ENCODE data around the gene LMX1A.

LMX1A gene

DNA sequence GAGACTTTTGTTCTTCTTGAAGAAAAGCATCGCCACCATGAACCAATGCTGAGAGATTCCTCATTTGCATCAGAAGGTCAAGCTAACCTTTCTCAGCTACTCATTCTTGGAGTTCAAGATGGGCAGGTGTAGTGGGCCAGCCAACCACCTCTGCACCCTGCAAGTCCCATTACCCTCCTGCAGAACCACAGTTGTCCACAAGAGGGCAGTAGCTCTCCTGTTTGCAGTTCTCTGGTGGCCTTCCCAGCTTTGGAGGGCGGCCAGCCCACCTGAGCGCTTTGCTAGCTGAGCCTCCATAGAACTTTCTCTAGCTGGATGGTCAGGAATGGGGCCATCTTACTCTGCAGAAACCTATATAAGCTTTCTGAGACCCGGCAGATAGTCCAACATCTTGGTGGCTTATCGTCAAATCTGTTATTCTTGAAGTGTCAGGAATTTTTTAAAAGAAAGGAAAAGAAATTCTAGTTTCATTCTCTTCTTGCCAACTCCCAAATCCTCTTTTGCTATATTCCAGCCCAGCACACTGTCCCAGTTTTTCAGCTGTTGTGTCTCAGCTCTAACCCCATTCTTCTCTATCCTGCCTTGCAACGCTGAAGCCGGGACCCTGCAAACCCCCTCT is 11.0 kb upstream of the LMX1A start:
- peak; percentile 80 for DNase-seq (ENCODE audit: low spot score)

DNA sequence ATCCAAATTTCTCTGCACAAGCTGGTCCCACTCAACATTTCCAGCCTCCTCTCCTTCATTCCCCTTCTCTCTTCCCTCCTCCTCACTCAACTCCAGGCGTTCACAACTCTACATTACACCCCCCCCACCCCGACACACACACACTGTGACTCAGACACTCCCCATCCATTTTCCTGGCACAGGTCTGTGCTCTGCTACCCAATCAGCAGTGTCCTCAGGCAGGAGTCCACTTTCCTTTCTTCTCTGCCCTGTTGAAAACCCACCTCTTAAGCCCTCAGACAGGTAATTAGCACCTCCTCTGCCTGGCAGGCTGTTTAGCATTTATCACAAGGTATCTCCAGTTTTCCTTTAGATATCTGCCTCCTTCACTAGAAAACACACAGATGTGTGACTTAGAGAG is 8.8 kb upstream of the LMX1A start:
- no peak for DNase-seq (ENCODE audit: low spot score)

DNA sequence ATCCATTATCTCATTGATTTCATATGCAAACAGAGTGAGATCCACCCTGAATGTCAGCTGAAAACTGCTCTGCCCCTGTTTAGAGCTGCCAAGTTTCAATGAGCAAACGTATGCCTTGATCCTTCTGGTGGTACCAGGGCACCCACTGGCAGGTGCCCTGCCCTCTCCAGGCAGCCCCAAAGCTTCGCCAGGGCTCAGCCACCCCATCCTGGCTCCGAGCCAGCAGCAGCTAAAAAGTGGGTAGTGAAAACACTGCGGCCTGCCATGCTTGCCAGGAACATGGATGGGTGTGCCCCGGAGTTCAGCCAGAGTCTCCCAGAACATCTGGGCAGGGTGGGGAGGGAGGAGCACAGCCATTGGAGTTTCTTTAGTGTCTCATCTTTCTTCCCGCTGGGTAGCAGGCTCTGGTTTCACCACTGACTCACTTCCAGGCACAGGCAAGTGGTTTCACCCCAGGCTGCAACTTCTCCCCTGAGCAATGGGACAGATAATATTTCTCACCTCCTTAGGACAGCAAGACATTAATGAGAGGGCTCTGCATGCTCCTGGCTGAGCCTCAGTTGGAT is 8.1 kb upstream of the LMX1A start:
- DNase-seq (ENCODE audit: low spot score), result no peak

DNA sequence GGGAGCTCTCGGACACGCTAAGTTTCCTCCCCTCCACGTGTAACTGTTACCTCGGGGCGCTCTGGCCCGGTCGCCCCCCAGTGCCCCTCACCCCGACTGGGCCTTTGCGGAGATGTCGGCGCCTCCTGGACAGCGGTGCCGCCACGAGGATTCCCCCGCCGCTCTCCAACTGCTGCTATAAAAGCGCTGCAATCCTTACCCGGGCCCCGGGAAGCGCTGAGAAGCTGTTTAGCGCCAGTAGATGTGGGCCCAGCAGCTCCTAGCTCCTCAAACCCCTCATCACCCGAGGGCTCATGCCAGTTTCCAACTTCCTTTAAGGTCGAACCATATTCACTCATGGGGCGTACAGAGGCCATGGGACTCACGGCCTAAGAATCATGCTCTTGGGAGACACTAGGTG is 361 bp upstream of the LMX1A start:
- no peak for DNase-seq (ENCODE audit: low spot score)

DNA sequence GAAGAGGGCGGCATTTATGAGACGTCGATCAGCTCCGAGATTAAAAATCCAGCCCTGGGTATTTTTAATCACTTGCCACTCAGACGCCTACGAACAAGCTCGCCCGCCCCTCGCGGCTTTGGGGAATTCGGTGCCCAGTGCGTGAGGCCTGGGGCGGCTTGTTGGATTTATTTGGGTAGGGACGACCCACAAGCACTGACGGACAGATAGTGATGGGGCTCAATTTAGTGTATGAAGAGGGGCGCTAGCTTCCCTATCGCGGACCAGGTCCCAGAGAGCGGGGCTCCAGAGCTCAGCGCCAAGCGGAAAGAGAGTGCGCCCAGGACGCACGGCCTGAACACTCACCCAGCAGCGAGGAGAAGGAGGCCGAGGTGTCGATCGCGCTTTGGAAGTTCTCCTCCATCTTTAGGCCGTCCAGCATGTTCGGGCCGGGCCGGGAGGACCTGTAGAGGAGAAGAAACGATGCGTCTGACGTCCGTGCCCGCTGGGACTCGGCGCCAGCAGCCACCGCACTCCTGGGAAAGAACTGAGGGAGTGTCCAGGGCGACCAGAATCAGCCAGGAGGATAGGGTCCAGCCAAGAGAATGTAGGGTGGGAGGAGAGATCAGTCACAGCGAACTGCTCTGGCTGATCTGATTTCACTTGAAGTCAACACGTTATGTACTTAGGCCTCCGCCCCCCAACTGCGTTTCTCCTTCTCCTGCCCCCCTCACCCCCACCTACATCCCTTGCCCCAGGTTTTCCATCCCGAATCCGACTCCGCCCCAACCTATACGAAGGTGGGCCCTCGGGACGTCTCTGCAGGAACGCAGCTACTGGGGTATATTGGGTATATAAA is 1.2 kb downstream of the LMX1A start:
- DNase-seq (ENCODE audit: low spot score), result no peak

DNA sequence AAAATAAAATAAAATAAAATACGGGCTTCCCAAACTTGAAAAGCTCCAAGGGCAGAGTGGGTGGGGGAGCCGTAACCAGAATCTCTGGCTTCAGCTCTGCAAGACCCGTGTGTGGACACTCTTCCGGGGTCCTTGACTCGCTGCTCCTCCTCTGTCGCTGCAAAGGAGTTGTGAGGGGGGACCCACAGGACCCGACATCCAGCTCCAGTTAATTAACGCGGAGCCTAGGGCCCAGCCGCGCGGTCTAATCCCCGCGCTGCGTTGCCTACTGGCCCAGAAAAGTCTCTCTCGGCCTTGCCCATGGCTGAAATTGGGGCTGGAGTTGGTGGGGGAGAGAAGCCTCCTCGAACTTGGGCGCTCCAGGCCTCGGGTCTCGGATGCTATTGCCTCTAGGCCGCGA is 1.8 kb downstream of the LMX1A start:
- no peak for DNase-seq (ENCODE audit: low spot score)

DNA sequence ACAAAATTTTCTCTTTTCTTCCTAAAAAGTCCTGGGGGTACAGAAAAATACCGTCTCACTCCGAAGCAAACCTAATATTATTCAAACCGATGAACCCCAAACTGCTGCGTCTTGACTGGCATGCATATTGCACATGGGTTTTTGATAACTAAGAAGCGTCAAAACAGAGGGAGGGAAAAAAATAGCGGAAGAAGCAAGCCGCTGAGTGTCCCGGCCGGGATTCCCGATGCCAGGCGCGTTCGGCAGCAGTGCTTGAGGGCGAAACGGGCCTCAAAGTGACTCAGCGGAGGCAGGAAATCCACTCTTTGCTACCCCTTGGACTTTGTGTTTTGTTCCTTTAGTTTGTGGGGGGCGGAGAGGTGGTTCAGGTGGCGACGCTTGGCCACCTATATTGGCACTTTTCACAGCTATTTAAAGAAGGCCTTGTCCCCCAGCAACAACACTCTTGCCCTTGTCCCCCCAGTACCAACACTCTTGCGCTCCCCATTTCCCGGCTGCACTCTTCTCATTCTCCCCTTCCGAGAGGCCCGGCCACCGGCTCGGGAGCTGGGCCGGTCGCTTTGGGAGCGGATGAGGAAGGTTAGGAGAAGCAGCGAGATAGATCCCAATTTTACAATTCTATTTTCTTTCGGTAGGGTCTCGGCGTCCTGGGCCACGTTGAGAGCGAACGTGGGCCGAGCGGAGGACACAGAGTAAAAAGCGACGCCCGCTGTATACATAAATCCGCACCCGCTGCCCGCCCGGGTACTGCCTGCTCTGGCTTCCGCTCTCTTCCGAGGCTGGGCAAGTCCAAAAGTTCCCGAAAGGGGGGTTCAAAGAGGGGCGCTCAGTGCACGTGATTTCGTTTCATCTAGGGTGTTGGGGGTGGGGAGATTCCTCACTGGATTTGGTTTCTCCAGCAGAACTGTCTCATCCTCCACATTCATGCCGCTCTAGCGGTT is 2.5 kb downstream of the LMX1A start:
- DNase-seq (ENCODE audit: low spot score), result no peak

DNA sequence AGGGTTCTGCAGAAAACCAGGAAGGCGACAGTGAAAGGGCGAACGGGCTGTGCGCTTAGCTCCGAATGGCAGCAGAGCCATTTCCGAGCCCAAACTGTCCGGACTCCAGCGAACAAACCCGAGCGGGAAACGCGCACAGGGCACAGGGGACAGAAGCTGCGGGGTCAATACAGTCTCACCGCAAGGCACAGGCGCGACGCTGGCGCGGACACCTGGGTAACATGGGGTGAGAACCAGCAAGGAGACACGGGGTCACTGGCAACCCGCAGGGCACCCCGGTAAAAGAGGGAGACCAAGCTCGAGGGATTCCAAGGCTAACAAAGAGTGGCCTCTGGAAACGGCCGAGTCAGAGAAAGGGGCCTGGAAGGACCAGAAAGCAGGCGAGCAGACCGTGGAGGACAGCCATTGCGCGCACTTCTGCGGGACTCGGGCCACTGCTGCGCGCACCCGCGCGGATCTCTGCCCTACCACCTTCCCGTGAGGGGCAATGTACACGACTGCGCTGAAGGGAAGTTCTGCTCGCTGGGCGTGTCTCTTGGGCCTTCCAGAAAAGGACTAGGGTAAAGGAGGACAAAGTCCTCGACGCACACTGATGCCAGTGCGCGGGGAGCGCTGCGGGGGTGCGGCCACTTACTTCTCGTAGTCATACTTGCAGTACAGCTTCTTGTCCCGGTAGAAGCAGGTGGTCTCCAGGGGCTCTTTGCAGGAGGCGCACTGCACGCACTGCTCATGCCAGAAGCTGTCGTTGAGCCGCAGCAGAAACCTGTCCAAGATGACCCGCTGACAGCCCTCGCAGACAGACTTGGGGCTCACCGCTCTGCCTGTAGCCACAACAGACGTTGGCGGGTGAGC is 3.8 kb downstream of the LMX1A start:
- no peak for DNase-seq (ENCODE audit: low spot score)

DNA sequence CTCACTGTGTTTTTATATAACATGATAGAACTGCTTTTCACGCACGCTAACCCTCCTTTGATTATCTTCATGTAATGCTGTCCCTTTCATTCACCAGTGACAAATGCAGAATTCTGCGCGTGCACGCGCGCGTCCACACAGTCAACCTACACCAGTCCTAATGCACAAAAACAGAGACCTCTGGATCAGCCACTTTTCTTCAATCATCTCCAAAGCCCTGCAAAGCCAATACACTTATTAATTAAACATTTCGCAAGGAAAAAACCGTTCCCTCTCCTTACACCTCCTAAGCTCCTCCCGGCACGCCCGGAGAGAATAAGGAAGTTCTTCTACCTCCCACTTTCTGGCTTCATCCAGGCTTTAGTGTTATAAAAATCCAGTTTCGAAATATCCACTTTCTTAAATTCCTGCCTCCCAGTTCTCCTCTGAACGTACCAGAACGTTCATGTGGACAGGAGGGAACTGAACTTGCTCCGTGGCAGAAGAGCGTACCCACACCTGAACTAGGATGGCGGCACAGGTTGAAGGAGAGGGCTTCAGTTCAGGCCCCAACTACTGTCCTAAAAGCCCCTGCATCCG is 4.6 kb downstream of the LMX1A start:
- no peak for DNase-seq (ENCODE audit: low spot score)

DNA sequence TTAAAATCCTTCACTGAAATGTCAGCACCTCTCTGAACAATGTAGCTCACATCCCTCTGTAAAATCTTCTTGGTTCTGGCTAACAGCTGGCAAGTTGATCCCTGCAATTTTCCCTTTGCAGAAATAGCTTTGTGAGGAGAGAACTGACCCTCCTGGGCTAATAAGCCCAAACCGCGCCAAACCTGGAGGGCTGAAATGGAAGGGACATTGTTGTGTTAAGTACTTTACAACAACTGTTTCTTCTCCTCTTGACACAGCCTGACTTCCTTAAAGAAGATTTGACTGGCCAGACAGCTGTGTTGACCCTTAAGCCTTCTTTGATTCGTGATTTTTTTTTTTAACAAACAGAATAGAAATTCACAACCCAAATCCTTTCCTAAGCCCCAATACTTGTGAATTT is 5.7 kb downstream of the LMX1A start:
- DNase-seq (ENCODE audit: low spot score), result no peak

DNA sequence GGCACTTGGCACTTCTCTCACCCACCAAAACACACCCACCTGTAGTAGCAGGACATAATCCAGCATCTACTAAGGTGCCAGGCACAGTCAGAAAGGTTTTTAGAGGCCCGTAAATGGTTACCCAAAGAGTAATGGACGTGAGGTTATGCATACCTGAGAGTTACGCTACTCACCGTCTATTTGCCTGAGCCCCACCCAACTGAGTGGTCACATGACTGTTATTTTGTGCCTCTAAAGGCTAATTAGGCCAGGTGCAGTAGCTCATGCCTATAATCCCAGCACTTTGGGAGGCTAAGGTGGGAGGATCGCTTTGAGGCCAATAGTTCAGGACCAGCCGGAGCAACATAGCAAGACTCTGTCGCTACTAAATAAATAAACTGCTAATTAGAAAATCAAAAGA is 11.0 kb downstream of the LMX1A start:
- no peak for DNase-seq (ENCODE audit: low spot score)

DNA sequence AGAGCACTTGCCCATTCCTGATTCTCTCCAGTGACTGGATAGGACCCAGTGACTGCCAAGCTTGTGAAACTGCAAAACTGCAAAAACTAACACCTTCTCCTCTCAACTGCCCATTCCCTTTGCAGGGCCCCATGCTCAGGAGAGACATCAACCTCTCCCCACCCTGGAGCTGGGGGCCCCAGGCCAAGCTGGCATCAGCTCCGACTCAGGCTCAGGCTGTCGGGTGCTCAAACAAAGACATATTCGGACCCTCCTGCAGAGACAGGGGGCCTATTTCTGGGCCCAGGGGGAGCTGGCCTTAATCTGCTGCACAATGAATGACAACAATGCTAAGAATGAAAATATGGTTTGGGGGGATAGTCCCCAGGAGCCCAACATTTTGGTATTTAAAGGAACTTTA is 11.8 kb downstream of the LMX1A start:
- DNase-seq (ENCODE audit: low spot score), result no peak

DNA sequence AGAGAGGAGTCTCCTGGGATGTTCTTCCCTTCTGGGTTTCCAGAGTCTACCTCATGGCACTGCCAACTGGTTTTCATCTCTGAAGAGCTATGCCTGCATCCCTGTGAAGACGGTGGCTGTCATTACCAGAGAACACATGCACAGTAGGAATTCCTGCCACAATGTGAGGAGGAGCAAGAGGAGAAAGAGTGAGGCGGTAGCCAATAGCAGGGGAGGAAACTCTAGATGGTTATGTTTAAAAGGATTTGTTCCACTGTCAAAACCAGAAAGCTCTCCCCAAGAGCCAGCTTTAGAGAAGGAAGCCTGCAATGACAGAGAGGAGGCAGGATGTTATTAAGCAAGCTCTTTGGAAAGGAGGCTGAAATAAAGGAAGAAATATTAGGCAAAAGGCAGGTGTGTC is 12.3 kb downstream of the LMX1A start:
- DNase-seq (ENCODE audit: low spot score), result no peak

DNA sequence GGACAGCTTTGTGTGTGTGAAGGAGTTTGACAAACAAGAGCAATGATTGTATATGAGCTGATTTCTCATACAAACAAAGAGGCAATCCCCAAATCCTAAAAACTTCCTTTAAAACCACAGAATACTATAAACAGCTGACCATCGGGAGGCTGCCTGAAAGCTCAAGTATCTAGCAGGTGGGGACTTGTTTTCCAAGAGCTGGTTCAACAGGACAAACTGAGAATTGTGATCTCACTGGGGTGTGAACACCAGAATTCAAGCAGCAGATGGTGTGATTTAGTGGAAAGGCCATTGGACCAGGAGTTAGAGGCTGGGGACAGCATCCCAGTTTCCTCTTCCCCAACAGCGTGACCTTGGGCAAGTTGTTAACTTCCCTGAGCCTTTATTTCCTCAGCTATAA is 13.9 kb downstream of the LMX1A start:
- DNase-seq (ENCODE audit: low spot score), result no peak

DNA sequence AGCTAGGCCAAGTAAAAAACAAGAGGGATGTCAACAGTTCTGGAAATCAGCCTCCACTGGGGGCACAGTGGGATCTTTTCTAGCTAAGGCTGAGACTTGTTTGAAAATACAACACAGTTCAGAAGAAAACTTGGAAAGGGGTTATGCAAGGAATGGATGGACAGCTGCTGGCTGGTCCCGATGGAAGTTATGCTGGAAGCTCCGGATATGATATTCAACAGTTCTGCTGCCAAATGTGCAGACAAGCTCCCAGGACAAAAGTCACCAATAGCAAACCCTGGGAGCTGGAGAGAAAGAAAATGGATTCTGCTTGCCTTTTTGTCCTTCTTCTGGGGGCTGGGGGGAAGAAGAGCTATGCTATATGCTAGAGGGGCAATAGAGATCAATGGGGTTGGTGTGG is 14.3 kb downstream of the LMX1A start:
- DNase-seq (ENCODE audit: low spot score), result no peak

DNA sequence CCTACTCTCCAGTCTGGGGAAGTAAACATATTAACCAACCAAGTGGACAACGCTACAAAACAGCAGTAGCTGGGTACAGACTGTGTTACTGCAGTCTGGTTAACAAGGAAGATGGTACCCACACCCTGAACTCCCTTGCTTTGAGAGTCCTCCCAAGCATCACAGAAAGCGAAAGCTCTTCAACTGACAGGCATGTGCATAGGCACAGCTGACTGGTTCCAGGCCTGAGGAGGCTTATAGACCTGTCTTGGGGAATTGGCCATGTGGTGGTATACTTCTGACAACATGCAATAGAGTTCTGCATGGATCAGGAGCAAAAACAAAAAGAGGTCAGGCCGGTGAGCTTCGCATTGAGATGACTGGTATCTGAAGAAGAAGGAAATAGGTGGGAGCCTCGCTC is 17.4 kb downstream of the LMX1A start:
- no peak for DNase-seq (ENCODE audit: low spot score)

DNA sequence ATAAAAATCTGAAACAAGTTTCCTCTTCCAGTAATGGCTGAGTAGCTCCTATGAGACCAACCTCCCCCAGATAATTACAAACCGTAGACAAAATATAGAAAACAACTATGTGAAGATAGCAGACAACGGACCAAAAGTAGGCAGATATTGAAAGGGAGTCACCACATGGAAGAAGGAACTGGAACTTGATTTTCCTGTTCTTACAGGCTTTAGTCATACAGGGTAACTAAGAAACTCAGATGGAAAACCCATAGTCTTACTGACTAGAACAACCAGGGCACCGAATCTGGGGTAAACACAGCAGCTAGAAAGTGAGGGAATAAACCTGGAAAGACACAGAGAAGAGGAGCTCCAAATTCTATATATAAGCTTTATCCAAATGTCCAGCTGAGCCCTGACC is 26.0 kb downstream of the LMX1A start:
- no peak for DNase-seq (ENCODE audit: low spot score)

DNA sequence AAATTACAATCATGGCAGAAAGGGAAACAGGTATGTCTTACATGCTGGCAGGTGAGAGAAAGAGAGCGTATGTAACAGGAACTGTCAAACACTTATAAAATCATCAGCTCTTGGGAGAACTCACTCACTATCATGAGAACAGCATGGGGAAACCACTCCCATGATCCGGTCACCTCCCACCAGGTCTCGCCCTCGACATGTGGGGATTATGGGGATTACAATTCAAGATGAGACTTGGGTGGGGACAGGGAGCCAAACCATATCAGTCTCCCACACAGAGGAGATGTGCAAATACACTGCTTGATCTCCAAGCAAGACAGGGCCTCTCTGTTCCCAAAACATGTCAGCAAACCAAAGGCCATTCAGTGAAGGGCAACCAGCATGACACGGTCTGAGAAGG is 27.4 kb downstream of the LMX1A start:
- no peak for DNase-seq (ENCODE audit: low spot score)

DNA sequence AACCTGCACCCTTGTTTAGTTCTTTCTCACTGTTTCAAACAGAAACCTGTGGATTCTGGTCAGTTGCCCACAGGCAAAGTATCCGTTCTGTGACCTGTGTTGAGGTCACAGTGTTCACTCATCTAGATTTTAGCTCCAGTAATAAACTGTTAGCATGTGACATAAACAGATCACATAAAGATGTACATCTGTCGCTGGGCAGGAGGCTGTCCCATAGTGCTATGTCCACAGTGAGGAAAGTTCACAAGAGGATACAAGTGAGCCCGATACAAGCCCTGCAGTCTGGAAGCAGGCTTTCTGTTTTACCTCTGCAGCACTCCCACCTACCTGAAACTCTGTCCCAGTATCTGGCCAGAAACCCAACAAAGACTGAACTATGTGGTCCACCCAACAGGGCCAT is 28.4 kb downstream of the LMX1A start:
- DNase-seq (ENCODE audit: low spot score), result no peak

DNA sequence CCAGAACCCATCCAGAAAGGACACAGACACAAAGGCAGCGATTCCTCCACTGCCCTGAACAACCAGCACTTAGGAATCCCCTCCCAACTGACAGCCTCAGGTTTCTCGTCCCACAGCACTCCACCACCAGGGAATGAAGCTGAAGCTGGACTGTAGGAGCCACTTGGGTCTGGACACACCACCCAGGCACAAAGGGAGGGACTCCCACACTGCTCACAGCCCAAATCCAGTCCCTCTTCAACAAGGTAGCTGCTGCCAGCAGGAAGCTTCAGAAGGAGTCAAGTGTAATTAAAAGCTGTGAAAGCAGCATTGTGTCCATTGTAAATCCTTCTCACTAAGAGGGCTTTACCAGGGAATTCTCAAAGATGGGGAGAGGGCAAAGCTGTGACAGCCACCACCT is 29.0 kb downstream of the LMX1A start:
- no peak for DNase-seq (ENCODE audit: low spot score)
